ENCODE measurements around the gene CFL2.

Gene CFL2

DNA sequence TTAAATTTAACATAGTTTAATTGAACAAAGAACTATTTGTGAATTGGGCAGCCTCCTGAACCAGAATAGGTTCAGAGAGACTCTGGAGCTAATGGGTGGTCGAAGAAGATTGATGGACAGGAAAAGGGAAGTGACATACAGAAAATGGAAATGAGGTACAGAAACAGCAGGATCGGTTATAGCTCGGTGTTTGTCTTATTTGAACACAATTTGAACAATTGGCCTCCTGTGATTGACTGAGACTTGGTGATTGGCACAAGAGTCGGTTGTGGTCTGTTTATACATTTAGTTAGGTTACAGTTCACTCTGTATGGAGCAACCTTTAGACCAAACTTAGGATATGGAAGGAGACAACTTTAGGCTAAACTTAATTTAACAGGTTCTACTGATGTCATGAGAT, 18.4 kb upstream of the CFL2 start:
- TF ChIP-seq SIN3A (IDR thresholded peaks at IDR 0.05; ENCODE audit: borderline replicate concordance, insufficient read depth, low read length) (no peak), TAF1 (IDR thresholded peaks at IDR 0.05; ENCODE audit: borderline replicate concordance, insufficient read depth, low read length) (no peak), FOXP2 (optimal IDR thresholded peaks at IDR 0.05; ENCODE audit: borderline replicate concordance, extremely low read depth, extremely low read length, insufficient read depth) (no peak)
- TF ChIP-seq, protein P1, sequence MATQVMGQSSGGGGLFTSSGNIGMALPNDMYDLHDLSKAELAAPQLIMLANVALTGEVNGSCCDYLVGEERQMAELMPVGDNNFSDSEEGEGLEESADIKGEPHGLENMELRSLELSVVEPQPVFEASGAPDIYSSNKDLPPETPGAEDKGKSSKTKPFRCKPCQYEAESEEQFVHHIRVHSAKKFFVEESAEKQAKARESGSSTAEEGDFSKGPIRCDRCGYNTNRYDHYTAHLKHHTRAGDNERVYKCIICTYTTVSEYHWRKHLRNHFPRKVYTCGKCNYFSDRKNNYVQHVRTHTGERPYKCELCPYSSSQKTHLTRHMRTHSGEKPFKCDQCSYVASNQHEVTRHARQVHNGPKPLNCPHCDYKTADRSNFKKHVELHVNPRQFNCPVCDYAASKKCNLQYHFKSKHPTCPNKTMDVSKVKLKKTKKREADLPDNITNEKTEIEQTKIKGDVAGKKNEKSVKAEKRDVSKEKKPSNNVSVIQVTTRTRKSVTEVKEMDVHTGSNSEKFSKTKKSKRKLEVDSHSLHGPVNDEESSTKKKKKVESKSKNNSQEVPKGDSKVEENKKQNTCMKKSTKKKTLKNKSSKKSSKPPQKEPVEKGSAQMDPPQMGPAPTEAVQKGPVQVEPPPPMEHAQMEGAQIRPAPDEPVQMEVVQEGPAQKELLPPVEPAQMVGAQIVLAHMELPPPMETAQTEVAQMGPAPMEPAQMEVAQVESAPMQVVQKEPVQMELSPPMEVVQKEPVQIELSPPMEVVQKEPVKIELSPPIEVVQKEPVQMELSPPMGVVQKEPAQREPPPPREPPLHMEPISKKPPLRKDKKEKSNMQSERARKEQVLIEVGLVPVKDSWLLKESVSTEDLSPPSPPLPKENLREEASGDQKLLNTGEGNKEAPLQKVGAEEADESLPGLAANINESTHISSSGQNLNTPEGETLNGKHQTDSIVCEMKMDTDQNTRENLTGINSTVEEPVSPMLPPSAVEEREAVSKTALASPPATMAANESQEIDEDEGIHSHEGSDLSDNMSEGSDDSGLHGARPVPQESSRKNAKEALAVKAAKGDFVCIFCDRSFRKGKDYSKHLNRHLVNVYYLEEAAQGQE (IDR thresholded peaks at IDR 0.05; ENCODE audit: insufficient read depth in 1 of 2, low read depth in 2 of 2, low read length in 2 of 2) = no peak

GRCh38 chr14:34723867-34724266, 9.5 kb upstream of the CFL2 start:
- no peak for TF ChIP-seq SIN3A (IDR thresholded peaks at IDR 0.05; ENCODE audit: borderline replicate concordance, insufficient read depth, low read length)
- TF ChIP-seq, protein P1 (IDR thresholded peaks at IDR 0.05; ENCODE audit: insufficient read depth in 1 of 2, low read depth in 2 of 2, low read length in 2 of 2) = no peak
- TF ChIP-seq POLR2AphosphoS5 (IDR thresholded peaks at IDR 0.05; ENCODE audit: low read depth, low read length) = no peak
- no peak for TF ChIP-seq FOXP2 (optimal IDR thresholded peaks at IDR 0.05; ENCODE audit: borderline replicate concordance, extremely low read depth, extremely low read length, insufficient read depth)
- no peak for TF ChIP-seq TAF1 (IDR thresholded peaks at IDR 0.05; ENCODE audit: borderline replicate concordance, insufficient read depth, low read length)

GRCh38 chr14:34722723-34723545, 8.5 kb upstream of the CFL2 start:
- TF ChIP-seq SIN3A (IDR thresholded peaks at IDR 0.05; ENCODE audit: borderline replicate concordance, insufficient read depth, low read length) = no peak

DNA sequence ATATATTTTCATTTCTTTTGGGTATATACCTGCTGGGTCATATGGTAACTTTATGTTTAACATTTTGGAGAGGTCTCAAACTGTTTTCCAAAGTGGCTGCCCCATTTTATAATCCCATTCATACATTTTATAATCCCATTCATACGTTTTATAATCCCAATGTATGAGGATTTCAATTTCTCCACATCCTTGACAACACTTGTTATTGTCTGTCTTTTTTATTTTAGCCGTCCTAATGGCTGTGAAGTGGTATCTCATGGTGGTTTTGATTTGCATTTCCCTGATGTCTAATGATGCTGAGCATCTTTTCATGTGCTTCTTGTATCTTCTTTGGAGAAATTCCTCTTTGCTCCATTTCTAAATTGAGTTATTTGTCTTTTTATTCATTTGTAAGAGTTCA, 6.7 kb upstream of the CFL2 start:
- TF ChIP-seq POLR2AphosphoS5 (IDR thresholded peaks at IDR 0.05; ENCODE audit: low read depth, low read length) (no peak), SIN3A (IDR thresholded peaks at IDR 0.05; ENCODE audit: borderline replicate concordance, insufficient read depth, low read length) (no peak), TAF1 (IDR thresholded peaks at IDR 0.05; ENCODE audit: borderline replicate concordance, insufficient read depth, low read length) (no peak), FOXP2 (optimal IDR thresholded peaks at IDR 0.05; ENCODE audit: borderline replicate concordance, extremely low read depth, extremely low read length, insufficient read depth) (no peak)
- TF ChIP-seq, protein P1 (IDR thresholded peaks at IDR 0.05; ENCODE audit: insufficient read depth in 1 of 2, low read depth in 2 of 2, low read length in 2 of 2) = no peak

- TF ChIP-seq SIN3A (IDR thresholded peaks at IDR 0.05; ENCODE audit: borderline replicate concordance, insufficient read depth, low read length) = no peak
- TF ChIP-seq, protein P1 (IDR thresholded peaks at IDR 0.05; ENCODE audit: insufficient read depth in 1 of 2, low read depth in 2 of 2, low read length in 2 of 2) = no peak
- TF ChIP-seq POLR2AphosphoS5 (IDR thresholded peaks at IDR 0.05; ENCODE audit: low read depth, low read length) = no peak
Observed at GRCh38 chr14:34718750-34719304, 4.4 kb upstream of the CFL2 start.
